ENCODE data around the gene FKBP5.

The FKBP5 gene

DNA sequence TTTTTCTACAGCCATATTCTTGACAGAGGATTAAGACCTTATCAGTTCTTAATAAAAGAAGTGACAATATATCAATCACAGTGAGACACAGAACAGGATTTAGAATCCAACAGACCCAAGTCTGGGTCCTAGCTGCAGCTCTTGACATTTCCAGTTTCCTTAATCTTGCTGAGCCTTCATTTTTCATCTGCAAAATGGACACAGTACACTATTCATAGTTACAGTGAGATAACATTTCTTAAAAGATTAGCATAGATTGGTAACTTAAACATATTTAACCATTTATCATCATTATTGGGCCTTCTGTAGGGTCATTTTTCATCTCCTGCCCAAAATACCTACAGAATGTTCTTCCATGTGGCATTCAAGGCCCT, 45.6 kb downstream of the FKBP5 start:
- ATAC-seq (ENCODE audit: low read depth), result no peak
- Mint-ChIP-seq H3K27me3 (no peaks in the 10 kb centered on the region), H3K9me3 (no peaks in the 10 kb centered on the region), H3K27ac (no peak overlapping the region), H3K4me3 (no peak overlapping the region), H3K4me1 (peaks cover 4% of the 10 kb centered on the region), H3K36me3 (no peaks in the 10 kb centered on the region)
- DNase-seq (ENCODE audit: low spot score in 2 of 2), result no peak

DNA sequence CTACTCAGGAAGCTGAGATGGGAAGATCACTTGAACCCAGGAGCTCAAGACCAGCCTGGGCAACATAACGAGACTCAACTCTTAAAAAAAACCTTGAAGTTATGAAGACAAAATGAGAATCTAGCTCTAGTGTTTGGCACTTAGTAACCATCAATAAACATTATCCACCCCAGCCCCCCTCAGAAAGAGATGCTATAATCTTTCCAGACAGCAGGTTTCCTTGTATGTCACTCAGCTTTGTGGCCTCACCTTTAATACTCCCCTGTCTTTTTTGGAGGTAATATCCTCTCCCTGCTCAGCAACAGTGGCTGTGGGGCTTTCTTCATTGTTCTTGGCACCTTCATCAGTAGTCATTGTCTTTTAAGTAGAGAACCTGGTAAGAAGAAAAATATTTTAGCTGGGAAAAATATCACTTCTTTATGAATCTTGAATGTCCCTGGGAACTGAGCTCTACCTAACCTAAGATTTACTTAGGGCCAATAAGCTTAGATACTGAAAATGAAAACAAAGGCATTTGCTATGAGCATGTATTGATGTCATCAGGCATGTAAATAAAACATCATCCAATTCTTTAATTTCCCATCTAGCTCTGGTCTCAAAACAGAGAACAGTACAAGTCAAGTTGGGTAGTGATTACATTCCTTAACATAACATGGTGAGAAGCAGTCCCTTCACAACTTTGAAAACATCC, 46.1 kb downstream of the FKBP5 start:
- Mint-ChIP-seq H3K4me1 (peaks cover 4% of the 10 kb centered on the region), H3K4me3 (no peak overlapping the region), H3K9me3 (no peaks in the 10 kb centered on the region), H3K36me3 (no peaks in the 10 kb centered on the region), H3K27me3 (no peaks in the 10 kb centered on the region), H3K27ac (no peak overlapping the region)
- DNase-seq (ENCODE audit: low spot score in 2 of 2) (no peak), ATAC-seq (ENCODE audit: low read depth) (no peak)

DNA sequence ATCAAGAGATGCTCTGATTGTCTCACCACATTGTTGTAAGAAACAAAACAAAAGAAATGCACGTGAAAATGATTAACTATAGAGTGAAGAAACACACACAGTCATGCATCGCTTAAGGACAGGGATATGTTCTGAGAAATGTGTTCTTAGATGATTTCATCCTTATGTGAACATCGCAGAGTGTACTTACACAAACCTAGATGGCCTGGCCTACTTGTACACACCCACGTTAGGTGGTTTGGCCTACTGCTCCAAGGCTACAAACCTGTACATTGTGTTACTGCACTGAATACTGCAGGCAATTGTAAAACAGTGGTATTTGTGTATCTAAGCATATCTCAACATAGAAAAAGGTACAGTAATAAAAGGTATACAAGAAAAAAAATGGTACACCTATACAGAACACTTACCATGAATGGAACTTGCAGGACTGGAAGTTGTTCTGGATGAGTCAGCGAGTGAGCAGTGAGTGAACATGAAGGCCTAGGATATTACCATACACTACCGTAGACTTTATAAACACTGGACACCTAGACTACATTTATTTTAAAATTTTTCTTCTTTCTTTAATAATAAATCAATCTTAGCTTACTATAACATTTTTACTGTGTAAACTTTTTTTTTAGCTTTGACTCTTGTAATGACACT, 48.6 kb downstream of the FKBP5 start:
- no peak for DNase-seq (ENCODE audit: low spot score in 2 of 2)
- Mint-ChIP-seq H3K27ac (no peak overlapping the region), H3K27me3 (no peaks in the 10 kb centered on the region), H3K9me3 (no peaks in the 10 kb centered on the region), H3K36me3 (peaks cover 2% of the 10 kb centered on the region), H3K4me3 (no peak overlapping the region), H3K4me1 (peaks cover 4% of the 10 kb centered on the region)
- no peak for ATAC-seq (ENCODE audit: low read depth)

DNA sequence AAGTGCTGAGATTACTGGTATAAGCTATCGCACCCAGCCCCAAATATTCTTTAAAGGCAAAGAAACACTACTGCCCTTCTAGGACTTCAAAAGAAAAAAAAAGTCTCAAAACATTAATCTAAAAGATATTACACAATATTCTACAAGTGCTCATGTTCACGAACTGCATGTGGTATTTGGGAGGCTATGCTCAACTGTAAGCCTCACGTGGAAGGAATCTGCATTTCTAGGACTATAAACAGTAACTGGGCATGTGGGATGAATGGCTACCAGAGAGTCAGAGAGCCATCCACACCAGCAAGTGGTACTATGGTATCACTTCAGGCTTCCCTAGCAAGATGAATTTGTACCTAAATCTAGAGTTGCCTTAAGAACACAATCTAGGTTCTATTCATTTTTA, 50.0 kb downstream of the FKBP5 start:
- H3K27me3 Mint-ChIP-seq, result no peaks in the 10 kb centered on the region
- H3K4me1 Mint-ChIP-seq, result peaks cover 3% of the 10 kb centered on the region

DNA sequence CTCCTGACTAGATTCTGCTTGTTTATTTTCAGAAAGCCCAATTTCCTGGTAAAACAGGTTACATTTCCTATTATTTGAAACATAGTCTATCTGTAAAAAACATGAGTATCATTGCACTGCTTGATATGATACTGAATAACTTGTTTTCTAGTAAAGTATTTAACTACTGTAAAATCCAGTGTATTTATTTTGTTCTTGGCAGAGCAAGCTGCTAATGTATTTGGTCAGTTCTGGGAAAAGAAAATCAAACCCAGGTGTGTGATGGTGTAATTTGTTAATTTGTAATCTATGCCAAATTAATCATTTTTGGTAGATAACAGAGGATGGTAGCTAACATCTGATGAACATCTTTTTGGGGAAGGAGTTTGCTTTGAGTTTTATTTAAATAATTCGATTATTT, 50.8 kb downstream of the FKBP5 start:
- Mint-ChIP-seq H3K27ac (no peak overlapping the region), H3K9me3 (no peaks in the 10 kb centered on the region), H3K4me1 (no peaks in the 10 kb centered on the region), H3K27me3 (no peaks in the 10 kb centered on the region), H3K4me3 (no peak overlapping the region), H3K36me3 (peaks cover 4% of the 10 kb centered on the region)
- DNase-seq (ENCODE audit: low spot score in 2 of 2), result no peak
- ATAC-seq (ENCODE audit: low read depth), result no peak

More for the DNA sequence above, 50.0 kb downstream of the FKBP5 start:
- DNase-seq (ENCODE audit: low spot score in 2 of 2) (no peak), ATAC-seq (ENCODE audit: low read depth) (no peak)
- H3K4me3 Mint-ChIP-seq, result no peak overlapping the region
- peaks cover 4% of the 10 kb centered on the region for H3K36me3 Mint-ChIP-seq
- no peak overlapping the region for H3K27ac Mint-ChIP-seq
- no peaks in the 10 kb centered on the region for H3K9me3 Mint-ChIP-seq

DNA sequence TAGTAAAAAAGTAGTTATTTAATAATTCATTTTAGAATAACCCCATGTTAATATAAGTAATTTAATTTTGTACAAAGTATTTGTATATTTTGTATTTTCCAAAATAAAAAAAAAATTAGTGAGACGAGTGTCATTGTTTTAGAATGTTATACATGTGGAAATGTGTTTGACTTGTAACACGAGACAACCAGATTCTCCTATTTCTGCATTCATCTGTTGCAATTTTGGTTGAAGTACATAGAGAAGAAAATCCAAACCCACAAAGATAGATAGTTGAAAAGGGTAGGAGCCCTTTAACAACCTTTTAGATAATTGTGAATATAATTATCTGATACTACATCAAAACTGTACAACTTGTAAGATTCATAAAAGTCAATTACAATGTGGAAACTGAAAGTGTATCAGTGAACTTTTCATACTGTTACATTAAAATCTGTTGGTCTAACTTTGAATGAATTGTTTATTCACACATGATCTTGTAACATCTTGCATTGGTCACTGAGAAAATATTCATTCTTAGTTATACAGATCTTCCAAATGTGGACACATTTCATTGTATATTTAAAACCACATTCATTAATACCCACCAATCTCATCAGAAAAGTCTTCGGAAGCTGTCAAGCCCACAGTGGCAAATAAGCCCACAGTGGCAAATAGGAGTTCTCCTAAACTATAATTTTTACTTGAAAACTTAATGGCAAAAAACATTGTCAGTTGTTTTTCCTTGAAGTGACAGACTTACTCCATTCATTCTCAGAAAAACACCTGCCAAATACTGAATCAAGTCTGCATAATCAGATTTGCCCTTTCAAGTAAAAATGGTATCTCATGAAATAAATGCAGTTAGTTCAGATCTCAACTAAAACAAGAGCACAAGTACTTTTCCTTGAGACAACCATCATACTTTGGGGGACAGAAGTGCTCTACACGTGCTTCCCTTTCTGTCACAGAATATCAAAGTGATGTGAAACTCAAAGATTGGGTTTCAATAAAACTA, 52.8 kb downstream of the FKBP5 start:
- Mint-ChIP-seq H3K27me3 (no peaks in the 10 kb centered on the region), H3K4me1 (no peaks in the 10 kb centered on the region), H3K9me3 (no peaks in the 10 kb centered on the region), H3K27ac (no peak overlapping the region), H3K36me3 (peaks cover 6% of the 10 kb centered on the region), H3K4me3 (no peak overlapping the region)
- ATAC-seq (ENCODE audit: low read depth), result no peak
- DNase-seq (ENCODE audit: low spot score in 2 of 2), result no peak

DNA sequence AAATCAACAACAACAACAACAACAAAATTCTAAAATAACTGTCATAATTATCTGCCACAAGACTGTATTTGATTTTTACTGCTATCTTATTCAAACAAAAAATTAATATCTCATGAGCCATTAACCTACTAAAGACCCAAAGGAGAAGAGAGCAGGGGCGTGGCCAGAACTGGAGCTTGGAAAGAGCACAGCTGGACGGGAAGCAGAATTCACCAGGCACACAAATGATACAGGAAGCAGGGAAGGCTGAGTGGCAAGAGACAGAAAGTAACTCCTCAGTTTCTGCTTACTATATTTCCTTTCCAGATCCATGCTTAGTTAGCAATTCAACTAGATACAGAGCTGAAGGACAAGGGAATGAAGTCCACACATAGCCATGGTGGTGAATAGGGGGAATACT, 54.4 kb downstream of the FKBP5 start:
- ATAC-seq (ENCODE audit: low read depth) (no peak), DNase-seq (ENCODE audit: low spot score in 2 of 2) (no peak)
- Mint-ChIP-seq H3K4me1 (no peaks in the 10 kb centered on the region), H3K4me3 (no peak overlapping the region), H3K36me3 (peaks cover 11% of the 10 kb centered on the region), H3K9me3 (no peaks in the 10 kb centered on the region), H3K27me3 (no peaks in the 10 kb centered on the region), H3K27ac (no peak overlapping the region)

DNA sequence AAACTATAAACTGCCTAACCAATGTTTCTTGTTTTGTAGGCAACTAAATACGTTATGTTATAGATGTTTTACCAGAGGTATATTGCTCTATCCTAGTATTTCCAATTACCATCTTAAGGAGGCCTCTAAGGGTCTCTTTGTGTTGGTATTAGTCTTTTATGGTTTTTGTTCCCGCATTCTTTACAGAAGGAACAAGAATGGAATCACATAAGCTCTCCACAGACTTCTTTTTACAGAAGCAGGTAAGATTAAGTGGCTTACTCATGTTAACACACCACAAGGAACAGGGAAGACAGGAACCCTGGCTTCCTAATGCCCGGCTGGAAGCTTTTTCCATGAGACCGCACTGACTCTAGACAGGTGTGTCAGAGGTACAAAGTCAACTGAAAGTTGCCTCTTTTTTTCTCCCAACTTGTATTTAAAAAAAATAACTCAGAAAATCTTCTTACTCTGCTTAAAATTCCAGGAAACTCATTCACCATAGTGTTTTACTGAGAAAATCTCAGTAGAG, 55.1 kb downstream of the FKBP5 start:
- H3K36me3 Mint-ChIP-seq, result peaks cover 11% of the 10 kb centered on the region
- H3K27me3 Mint-ChIP-seq, result no peaks in the 10 kb centered on the region
- ATAC-seq (ENCODE audit: low read depth) (no peak), DNase-seq (ENCODE audit: low spot score in 2 of 2) (no peak)
- no peaks in the 10 kb centered on the region for H3K4me1 Mint-ChIP-seq
- H3K9me3 Mint-ChIP-seq, result no peaks in the 10 kb centered on the region
- H3K4me3 Mint-ChIP-seq, result no peak overlapping the region
- no peak overlapping the region for H3K27ac Mint-ChIP-seq

DNA sequence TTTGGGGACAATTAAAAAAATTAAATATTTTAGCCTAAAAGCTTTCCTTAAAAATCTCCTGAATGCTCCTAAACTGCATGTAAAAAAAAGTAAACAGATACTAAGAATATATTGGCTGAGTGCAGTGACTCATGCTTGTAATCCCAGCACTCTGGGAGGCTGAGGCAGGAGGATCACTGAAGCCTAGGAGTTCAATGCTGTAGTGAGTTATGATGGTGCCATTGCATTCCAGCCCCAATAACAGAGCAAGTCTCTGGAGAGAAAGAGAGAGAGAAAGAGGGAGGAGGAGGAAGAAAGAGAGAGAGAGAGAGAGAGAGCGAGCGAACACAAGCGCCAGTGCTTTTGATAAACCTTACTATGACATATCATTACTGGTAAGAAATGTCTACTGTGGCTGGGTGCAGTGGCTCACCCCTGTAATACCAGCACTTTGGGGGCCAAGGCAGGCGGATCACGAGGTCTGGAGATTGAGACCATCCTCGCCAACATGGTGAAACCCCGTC, 58.8 kb downstream of the FKBP5 start:
- H3K27me3 Mint-ChIP-seq, result no peaks in the 10 kb centered on the region
- no peak for ATAC-seq (ENCODE audit: low read depth)
- H3K4me1 Mint-ChIP-seq, result no peaks in the 10 kb centered on the region
- no peak overlapping the region for H3K27ac Mint-ChIP-seq
- H3K36me3 Mint-ChIP-seq, result peaks cover 9% of the 10 kb centered on the region
- H3K9me3 Mint-ChIP-seq, result no peaks in the 10 kb centered on the region
- H3K4me3 Mint-ChIP-seq, result no peak overlapping the region
- DNase-seq (ENCODE audit: low spot score in 2 of 2), result no peak

DNA sequence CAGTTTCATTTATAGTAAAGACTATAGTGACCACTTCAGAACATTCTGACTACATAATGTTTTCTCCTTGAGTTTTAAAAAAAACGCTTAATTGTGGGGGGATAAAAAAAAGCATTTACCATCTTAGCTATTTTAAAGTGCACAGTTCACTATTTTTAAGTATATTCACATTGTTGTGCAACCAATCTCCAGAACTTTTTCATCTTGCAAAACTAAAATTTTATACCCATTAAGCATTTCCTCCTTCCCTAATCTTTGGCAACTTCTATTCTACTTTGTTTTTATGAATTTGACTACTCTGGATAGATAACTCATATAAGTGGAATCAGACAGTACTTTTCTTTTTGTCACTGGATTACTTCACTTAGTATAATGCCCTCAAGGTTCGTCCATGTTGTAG, 62.3 kb downstream of the FKBP5 start:
- no peak overlapping the region for H3K27ac Mint-ChIP-seq

DNA sequence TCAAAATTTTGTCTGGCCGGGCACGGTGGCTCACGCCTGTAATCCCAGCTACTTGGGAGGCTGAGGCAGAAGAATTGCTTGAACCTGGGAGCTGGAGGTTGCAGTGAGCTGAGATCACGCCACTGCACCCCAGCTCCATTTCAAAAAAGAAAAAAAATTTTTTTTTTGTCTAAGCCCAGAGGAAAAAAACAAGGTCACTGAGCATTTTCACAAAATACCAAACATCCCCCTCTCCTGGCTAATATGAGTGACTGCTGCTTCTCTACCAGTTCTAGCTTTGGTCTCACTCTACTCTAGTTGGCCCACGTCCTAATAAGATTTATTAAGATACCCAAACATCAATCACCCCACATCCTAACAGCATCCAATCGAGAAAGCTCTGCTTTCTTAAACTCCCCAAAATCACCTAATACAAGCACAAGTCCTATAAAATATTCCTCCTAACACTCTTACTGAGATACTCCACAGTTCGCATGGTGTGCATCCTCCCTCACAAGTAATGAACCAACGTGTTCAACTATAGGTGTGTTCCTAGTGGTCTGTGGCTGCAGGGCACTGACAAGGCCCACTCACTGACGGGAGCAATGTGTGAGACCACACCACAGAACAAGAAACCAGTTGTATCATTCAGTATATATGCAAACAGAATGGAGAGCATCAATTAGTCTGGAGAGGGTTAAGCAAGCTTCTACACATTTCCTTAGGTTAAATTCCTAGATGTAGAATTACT, 64.2 kb downstream of the FKBP5 start:
- Mint-ChIP-seq H3K9me3 (no peaks in the 10 kb centered on the region), H3K4me1 (peaks cover 4% of the 10 kb centered on the region), H3K4me3 (no peak overlapping the region), H3K36me3 (peaks cover 4% of the 10 kb centered on the region), H3K27ac (no peak overlapping the region), H3K27me3 (no peaks in the 10 kb centered on the region)
- ATAC-seq (ENCODE audit: low read depth), result no peak
- no peak for DNase-seq (ENCODE audit: low spot score in 2 of 2)

More for the DNA sequence above, 62.3 kb downstream of the FKBP5 start:
- DNase-seq (ENCODE audit: low spot score in 2 of 2) (no peak), ATAC-seq (ENCODE audit: low read depth) (no peak)
- Mint-ChIP-seq H3K9me3 (no peaks in the 10 kb centered on the region), H3K36me3 (peaks cover 9% of the 10 kb centered on the region), H3K27me3 (no peaks in the 10 kb centered on the region), H3K4me3 (no peak overlapping the region), H3K4me1 (peaks cover 4% of the 10 kb centered on the region)

DNA sequence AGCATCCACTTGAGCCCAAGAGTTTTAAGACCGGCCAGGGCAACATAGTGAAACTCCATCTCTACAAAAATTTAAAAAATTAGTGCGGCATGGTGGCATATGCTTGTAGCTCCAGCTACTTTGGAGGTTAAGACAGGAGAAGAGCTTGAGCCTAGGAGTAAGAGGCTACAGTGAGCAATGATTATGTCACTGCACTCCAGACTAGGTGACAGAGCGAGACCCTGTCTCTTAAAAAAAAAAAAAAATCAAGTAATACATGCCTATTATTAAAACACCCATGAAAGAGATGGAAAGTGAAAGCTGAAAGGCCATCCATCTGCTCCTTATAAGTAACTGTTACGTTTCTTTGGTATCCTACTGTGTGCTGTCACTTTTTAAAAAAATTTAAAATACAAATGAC, 66.4 kb downstream of the FKBP5 start:
- Mint-ChIP-seq H3K27me3 (no peaks in the 10 kb centered on the region), H3K9me3 (no peaks in the 10 kb centered on the region), H3K4me1 (peaks cover 4% of the 10 kb centered on the region), H3K4me3 (no peak overlapping the region), H3K36me3 (peaks cover 10% of the 10 kb centered on the region), H3K27ac (no peak overlapping the region)
- DNase-seq (ENCODE audit: low spot score in 2 of 2), result no peak
- ATAC-seq (ENCODE audit: low read depth), result no peak

DNA sequence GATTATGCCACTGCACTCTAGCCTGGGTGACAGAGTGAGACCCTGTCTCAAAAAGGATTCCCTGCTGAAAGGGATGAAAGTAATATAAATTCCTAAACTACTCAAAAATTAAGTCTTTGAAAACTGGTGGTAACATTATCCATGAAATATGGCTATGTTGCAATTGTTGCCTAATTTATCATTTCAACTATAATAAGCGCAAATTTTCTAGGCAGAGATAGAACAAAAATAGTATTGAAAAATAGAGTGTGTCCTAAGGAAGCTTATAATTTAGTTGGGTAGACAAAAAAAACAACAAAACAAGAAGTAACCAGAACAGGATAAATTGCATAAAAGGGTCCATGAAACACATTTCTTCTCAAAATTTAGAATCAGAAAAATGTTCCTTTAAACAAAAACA, 68.0 kb downstream of the FKBP5 start:
- Mint-ChIP-seq H3K4me3 (no peak overlapping the region), H3K36me3 (peaks cover 10% of the 10 kb centered on the region), H3K27me3 (no peaks in the 10 kb centered on the region), H3K9me3 (no peaks in the 10 kb centered on the region), H3K27ac (no peak overlapping the region), H3K4me1 (peaks cover 4% of the 10 kb centered on the region)
- no peak for ATAC-seq (ENCODE audit: low read depth)
- DNase-seq (ENCODE audit: low spot score in 2 of 2), result no peak
